GM21360 (cell line): ENCODE measurements around the gene ATXN2L.
"Not testable (repeated sequence)": the region's sequence is repeated elsewhere in the genome, so short reads cannot be mapped to it uniquely, and the experiment has no call there.

Experiments
- ATAC-seq: cut with Tn5 transposase; IDR thresholded peaks from one replicate; pipeline ENCODE4 v1.9.1; 2021; ENCODE audit warnings: mild to moderate bottlenecking, moderate library complexity; ENCODE audit not compliant: unreplicated experiment

Gene ATXN2L

DNA sequence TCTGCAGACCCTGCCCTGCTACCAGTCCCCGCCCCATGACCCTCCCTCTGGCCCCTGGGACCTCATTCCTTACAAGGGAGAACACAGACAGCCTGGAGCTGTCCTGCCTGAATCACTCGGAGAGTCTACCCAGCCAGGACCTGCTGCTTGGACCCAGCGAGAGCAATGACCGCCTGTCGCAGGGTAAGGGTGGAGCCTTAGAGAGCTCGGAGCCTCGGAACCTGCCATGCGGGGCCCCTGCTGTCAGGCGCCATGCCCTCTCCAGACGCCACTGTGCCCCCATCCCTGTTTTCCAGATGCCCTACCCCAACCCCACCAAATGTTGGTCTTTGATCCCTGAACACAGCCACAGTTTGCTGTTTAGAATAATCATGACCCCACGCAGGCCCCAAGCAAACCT, 46.4 kb downstream of the ATXN2L start:
- no peak for ATAC-seq

DNA sequence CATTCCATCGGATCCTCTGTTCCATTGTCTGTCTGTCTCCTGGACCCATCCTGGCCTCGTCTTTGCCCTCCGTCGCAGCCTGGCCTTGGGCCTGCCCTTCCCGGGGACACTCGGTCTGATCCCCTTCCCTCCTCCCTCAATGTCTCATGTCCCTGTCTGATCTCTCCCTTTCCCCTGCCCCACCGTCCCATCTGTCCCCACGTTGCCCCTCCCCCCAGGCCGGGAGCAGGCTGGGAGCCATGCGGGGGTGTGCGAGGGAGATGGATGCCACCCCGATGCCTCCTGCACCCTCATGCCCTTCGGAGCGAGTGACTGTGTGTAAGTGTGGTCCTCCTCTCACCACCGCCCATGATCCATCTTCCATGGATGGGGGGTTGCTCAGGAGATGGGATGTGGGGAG, 50.2 kb downstream of the ATXN2L start:
- no peak for ATAC-seq

DNA sequence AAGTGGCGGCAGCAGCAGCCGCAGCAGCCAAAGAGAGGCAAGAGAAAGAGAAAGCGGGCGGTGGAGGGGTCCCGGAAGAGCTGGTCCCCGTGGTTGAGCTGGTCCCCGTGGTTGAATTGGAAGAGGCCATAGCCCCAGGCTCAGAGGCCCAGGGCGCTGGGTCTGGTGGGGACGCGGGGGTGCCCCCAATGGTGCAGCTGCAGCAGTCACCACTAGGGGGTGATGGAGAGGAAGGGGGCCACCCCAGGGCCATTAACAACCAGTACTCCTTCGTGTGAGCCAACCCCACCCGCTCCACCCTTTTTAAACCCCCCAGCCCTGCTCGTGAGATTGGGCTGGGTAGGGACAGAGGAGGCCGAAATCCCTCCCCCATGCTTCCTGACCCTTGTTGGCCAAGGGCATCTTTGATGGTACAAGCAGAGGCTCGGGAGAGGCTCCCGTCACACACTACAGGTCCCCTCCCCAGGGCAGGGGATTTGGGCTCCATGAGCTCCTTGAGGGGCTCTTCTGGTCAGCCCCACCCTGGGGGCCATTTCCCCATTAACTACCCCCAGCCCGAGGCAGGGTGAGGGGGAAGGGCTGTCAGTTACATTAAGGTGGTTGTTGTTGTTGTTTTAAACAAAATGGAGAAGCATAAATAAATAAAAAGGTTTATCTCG, 50.9 kb downstream of the ATXN2L start:
- no peak for ATAC-seq

DNA sequence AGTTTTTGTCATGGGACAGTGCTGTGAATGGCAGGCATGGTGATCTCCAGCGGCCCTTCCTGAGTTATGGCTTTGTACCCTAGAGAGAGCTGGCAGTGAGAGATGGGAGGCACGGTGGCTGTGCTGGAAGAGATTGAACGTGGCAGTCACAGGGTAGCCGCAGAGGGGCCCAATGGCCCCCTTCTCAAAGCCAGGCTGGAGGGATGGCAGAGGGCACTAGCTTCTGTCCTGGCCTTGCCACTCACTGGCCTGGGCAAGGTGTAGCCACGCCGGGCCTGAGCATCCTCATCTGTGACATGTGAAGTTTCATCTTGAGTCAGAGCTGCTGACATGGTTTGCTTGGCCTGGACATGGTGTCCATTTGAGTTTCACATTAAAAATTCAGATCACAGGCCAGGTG, 51.6 kb downstream of the ATXN2L start:
- no peak for ATAC-seq

DNA sequence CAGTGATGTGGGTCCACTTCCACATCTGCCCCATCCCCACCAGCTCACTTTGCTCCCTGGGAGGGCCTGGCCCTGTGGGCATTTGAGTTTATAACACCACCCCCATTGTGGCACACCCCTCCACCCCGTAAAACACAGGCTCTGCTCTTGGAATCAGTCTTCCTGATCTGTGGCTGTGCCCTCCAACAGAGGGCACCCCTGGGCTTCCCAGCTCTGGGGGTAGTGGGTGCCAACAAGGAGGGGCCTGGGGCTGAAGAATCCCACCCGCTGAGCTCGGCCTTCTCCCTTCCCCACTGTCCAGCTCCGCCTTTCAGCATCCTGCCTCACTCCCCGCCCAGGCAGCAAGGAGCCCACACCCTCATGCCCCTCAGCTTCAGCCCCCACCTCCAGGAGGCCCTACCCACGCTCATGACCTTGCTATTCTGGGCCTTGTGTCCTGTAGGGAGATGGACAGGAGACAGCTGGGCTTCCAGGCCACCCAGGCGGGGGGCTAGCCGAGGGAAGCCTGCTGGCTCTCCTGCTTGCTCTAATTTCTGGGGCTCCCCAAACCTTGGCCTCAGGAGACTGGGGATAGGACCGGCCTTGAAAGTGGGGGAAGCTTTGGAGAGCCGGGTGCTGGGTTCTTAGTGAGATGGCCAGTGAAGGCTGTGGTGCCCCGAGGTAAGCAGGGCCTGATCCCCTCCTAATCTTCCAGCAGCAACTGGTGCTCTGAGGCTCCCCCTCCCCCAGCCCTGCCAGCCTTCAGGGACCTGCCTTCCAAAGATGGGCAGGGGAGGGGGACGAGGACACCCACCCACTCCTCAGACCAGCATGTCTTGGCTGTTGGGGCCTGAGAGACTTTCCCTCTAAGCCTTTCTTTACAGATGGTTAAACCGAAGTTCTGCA, 52.6 kb downstream of the ATXN2L start:
- no peak for ATAC-seq

DNA sequence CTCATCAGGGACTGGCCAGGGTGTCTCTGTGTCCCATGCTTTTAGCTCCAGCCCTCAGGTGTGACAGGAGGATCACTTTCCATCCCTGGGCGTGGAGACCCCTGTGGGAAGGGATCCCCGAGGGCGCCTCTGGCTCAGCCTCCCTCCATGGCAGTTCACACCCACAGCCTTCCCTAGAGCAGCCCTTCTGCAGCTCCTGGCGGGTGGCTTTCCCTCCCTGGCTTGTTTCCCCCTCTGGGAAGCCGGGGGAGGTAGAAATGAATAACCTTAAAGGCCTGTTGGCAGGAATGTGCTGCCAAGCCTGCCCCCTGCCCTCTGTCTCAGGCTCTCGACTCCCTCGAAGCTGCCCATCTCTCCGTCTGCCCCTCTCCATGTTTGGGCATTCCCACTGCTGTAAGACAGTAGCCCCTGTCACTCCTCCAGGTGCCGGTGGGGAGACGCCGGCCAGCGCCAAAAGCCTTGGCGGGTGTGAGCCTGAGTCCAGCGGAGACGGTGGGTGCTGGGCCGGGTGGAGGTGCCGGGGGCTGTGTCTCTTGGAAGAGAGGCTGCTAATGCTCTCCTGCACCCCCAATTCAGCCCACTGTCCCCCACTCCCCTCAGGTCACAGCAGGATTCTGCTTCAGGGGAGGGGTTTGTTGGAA, 53.3 kb downstream of the ATXN2L start:
- no peak for ATAC-seq

DNA sequence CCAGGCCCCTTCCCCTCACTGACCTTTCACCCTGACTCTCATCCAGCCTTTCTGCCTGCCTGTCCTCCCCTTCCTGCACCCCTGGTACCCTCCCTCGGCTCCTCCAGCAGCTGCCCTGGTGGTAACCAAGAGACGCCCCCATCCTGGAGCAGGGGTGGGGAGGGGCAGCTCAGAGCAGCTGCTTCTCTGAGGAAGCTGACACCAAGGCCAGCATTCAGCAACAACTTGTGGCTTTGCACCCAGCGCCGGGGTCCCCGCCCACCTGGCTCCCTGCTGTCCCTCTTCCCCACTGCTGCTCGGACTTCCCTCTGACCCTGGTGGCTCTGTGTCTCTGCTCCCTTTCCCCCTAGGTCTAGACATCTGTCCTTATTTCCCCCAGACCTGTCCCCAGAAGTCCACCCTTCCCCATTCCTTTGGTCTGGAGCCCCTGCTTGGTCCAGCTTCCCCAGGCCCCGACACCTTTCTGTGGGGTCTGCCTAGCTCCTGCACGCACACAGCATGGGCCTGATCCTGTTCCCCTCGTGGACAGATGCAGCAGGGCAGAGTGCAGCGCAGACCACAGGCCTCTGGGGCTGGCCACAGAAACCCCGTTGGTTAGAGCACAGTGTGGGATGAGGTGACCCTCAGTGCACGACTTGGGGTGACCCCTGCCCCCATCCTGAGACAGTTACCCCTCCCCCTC, 54.3 kb downstream of the ATXN2L start:
- ATAC-seq, result no peak

DNA sequence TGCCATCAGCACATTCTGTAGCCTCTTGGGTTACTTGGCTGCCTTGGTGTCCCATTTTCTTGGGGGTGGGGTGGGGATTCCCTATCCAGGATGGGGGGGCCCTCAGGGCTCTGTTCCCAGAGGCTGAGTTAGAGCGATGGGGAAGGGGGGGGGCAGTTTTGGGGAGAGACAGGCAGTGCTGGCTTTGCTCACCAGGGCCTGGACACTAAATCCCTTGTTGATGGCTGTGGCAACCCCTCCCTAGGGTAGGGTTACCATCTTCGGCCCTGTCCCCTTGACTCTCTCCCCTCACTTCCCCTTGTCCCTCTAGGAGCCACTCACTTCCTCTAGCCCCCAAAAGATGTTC, 54.8 kb downstream of the ATXN2L start:
- ATAC-seq, result no peak

DNA sequence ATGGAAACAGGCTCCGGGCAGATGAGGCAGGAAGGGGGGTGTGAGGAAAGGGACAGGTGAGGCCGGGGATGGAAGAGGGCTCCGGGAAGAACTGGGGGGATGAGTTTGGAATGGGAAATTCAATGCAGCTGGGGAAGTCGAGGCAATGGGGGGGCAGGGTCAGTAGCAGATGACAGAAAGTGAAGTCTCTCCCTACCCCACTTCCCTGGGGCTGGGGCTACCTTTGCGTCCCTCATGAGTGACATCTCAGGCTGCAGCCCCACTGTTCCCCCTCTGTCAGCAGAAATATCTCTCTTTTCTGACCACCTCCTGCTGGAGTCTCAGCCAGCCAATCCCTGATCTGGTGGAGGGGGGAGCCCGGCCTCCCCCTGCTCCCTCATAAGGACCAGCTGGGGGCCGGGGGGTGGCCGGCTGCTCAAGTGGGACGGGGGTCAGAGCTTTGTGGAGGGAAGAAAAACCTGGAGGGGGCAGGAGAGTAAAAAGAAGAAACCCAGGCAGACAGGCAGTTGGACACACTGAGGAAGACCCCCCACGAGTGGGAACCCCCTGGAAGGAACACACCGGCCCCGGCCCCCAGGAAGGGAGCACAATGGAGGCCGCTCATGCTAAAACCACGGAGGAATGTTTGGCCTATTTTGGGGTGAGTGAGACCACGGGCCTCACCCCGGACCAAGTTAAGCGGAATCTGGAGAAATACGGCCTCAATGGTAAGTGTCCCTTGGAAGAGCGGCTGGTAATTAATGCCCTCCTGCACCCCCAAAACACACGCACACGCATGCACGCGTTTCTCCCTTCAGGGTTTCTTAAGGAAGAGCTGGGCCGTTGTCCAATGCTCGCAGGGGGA, 55.5 kb downstream of the ATXN2L start, which contains the start of gene ATP2A1:
Gene ATP2A1, plus strand, starts transcription at position 406 of the 844 bp plus-strand sequence. Its CDS starts 184 bp downstream, at position 590.
- no peak for ATAC-seq

DNA sequence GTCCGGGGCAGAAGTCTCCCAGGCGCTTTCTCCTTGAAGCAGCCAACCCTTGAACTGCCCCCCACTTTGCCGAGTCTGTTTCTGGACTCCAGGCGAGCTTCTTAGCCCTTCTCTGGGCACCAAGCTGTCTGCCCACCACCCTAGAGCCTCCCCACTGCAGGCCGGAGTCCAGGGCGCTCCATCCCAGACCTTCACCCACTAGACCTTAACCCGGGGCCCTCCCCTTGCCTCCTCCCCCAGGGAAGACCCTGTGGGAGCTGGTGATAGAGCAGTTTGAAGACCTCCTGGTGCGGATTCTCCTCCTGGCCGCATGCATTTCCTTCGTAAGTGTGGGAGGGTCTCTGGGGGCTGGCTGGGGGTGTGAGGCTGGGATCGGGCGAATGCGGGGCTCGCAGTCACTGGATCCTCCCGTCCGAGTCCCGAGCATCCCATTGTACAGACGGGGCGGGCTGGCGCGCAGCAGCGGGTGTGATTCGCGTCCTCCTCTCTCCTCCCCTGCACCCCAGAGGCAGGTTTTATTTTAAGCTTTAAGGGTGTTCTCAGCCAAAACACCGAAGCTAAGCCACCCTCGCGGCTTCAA, 56.6 kb downstream of the ATXN2L start:
- ATAC-seq, result peak; percentile 3

DNA sequence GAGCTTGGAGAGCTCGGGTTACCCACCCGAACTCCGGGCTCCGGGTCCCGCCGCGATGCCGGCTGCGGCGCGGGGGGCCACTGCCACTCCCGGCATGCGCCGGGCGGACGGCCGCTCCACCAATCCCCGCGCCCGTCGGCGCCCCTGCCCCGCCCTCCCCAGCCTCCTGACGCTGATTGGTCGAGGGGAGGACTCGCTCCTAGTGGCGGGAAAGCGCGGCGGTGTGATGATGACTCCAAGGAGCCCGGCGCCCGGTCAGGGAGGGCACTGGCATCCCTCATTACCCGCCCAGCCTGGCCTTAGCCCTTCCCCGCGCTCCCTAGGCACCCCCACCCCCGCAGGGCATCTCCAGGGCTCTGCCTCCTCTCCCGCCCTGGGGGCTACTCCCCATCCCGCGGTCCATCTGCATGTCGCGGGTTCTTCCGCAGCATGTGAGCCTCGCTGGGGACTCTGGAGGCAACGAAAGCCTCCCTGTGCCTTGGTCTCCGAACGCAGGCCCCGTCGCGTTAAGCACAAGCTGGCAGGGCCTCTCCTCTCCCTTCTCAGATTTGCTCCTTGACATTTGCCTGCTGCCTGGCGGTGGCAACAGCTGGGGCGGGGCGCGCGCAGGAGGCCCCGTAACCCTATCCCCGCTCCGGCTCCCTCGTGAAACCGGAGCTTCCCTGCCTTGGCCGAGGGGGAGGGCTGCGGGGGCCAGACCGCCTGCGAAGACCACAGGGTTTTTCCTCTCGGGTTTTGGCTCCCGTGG, 57.2 kb downstream of the ATXN2L start:
- peak; percentile 73 for ATAC-seq

DNA sequence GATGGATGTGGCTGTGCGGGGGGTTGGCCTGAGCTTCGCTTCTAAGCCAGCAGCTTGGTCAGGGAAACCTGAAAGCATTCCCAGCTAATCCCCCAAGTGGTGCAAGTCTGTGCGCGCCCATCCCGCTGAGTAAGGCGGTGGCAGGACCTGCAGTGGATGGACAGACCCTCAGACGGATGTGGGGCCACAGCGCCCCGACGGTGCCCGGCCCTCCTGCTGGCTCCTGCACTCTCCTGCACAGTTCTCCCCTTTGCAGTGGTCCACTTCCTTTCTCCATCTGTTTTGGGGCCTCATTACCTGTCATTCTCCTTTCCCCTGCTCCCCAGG, 57.8 kb downstream of the ATXN2L start:
- ATAC-seq, result no peak

DNA sequence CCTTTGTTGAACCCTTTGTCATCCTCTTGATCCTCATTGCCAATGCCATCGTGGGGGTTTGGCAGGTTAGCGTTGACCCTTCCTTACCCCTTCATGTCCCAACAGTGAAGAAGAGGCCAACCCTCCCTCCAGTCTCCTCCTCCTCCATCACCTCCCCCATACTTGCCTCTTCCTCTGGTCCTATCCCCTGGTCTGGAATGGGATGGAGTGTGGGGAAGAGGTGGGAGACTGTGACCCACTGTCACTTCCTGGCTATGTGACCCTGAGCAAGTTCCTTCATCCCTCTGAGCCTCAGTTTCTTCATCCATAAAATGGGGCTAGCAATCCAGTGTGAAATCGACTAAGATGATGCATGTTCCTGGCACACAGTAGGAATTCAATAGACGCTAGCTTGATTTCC, 58.2 kb downstream of the ATXN2L start:
- ATAC-seq, result no peak

DNA sequence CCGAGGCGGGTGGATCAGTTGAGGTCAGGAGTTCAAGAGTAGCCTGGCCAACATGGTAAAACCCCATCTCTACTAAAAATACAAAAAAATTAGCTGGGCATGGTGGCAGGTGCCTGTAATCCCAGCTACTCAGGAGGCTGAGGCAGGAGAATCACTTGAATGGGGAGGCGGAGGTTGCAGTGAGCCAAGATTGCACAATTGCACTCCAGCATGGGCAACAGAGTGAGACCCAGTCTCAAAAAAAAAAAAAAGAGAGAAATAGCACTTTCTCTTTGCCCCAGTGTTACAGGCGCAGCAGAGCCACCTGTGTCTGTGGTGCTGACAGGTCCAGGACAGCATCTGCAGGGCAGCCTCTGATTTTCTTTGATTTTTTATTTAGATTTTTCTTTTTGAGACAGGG, 58.8 kb downstream of the ATXN2L start:
- not testable (repeated sequence) for ATAC-seq

DNA sequence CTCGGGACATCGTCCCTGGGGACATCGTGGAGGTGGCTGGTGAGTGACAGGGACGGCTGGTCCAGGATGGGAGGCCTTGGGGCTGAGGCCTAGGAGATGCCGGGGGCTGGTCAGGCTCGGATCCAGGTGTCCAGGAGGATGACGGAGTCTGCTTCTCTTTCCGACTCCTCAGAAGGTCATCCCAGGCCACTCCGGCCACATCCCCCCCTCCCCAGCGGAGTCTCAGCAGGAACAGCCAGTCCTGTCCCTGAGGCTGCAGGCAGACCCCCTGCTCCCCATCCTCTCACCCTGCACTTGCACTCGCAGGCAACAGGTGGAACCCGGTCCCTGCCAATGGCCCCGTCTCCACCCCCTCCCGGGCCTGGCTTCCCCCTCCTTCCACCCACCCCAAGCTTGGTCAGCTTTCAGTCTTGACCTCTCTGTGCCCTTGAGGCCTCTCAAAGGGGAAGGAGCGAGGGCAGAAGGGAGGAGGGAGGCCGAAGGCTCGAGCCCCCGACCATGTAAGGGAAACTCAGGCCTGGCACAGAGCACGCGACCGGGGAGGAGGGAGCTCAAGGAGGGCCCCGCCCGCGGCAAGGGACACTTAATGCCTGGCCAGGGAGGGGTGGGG, 59.9 kb downstream of the ATXN2L start:
- no peak for ATAC-seq

DNA sequence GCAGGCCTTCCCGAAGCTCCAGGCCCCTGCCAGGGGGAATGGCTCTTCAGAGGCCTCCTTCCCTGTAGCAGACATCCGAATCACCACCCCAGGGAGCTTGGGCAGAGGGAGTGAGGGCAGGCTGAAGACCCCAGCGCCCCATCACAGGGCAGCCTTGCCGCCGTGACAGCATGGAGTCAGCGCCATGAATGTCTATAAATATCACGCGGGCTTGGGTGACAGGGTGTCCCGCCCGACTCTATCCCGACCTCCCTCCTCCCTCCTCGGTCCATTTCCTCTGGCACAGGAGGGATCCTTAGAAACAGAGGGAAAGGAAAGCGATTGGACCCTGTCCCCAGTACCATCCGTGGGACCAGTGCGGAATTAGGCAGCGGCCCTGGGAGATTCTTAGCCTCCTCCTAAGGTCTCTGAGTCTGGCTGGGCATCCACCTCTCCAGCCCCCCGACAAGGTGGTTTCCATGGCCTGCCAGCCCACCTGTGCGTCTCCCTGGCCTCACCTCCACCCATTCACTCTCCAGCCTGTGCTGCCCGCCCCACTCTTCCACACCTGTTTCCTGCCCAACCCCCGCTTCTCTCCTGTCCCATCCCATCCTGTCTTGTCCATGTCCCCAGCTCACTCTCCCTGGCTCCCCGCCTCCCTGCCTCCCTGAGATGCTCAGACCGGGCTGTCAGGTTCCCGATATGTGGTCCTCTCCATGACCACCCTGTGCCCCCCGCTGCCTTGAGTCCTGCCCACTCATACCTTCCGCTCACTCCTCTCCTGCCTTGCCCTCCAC, 60.6 kb downstream of the ATXN2L start:
- no peak for ATAC-seq

DNA sequence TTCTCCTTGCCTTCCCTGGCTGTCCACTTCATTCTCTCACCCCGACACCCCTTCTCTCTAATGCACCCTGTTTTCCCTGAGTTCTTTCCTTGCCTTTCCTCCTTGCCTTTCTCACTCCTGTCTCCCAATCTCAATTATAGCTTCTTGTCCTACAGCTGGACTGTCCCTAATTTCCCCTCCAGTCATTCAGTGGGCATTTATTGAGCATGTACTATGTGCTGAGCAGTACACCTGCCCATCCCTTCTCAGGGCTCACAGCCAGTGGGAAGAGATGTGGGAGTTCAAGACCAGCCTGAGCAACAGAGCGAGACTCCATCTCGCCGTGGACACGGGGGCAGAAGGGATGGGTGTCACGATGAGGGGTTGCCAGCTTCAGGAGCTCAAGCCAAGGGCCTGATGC, 61.2 kb downstream of the ATXN2L start:
- ATAC-seq, result no peak
